Islet precursor cell (in vitro differentiated cells): ENCODE results near the gene VMP1.
A peak's percentile ranks its signal among the peaks of the same experiment; 100 is the strongest.
"Not testable (repeated sequence)": the region's sequence is repeated elsewhere in the genome, so short reads cannot be mapped to it uniquely, and the experiment has no call there.

ENCODE experiments used
- DNase-seq: peaks from one replicate; pipeline ENCODE4 v3.0.0-alpha.2; 2018

Gene VMP1

GRCh38 chr17:59756236-59756818 is 48.9 kb downstream of the VMP1 start:
- no peak for DNase-seq

GRCh38 chr17:59757043-59757442 is 49.6 kb downstream of the VMP1 start:
- DNase-seq, result no peak

DNA sequence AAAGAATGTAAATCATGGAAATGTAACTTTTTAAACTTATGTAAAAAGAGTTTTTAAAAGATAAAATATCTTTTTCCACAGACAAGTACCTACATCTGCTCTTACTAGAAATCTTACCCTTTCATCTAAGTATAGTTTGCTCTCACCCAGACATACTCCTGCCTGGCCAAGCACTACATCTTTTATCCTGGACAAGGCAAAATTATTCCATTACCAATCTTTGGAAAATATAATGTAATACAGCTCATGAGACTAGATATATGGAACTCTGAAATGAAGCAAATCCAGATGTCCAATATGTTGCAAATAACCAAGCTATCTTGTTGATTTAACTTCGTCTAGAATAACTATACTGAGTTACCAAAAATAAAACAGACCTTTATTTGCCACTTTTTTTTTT is 50.0 kb downstream of the VMP1 start:
- no peak for DNase-seq

- no peak for DNase-seq
Observed at GRCh38 chr17:59757881-59758385, 50.5 kb downstream of the VMP1 start.

- DNase-seq, result not testable (repeated sequence)
Observed at GRCh38 chr17:59758998-59759651, 51.7 kb downstream of the VMP1 start.

GRCh38 chr17:59760160-59760559 is 52.7 kb downstream of the VMP1 start:
- no peak for DNase-seq

- DNase-seq, result peak; percentile 85
Observed at GRCh38 chr17:59761385-59762048, 54.1 kb downstream of the VMP1 start.

- DNase-seq, result no peak
Observed at GRCh38 chr17:59762049-59762823, 54.8 kb downstream of the VMP1 start.

GRCh38 chr17:59762824-59763374 is 55.4 kb downstream of the VMP1 start:
- no peak for DNase-seq

DNA sequence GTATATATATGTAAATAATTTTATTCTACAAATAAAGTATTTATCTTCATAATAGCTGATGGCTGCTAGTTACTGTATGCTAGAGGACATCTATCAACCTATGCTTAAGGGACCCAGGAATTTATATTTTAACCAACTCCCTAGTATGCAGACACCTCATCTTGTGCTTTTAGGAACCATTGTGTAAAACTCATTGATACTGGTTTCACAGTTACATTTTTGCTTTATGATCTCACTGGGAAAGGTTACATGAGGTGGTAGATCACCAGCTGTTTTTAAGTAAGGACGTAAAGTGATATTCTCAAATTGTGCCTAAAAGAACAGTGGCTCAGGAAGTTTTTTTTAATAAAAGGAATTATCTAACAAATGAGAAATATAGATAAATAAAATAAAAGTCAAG is 56.4 kb downstream of the VMP1 start:
- DNase-seq, result no peak

- DNase-seq, result no peak
Observed at GRCh38 chr17:59764292-59764741, 56.9 kb downstream of the VMP1 start.

GRCh38 chr17:59765038-59765437 is 57.6 kb downstream of the VMP1 start:
- DNase-seq, result no peak

DNA sequence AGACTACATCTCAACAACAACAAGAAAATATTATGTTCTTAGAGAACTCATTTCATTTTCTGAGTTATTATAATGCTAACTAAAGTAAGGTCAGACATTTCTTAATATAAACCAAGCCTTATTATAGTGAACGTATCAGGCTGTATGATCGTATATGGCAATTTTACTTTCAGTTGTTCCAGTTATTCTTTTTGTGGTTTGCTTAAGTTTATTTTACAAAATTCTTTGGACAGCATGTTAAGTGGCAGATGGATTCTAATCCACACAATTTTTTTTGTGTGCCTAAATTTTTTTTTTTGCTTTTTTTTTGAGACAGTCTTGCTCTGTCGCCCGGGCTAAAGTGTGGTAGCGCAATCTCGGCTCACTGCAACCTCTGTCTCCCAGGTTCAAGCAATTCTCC is 59.0 kb downstream of the VMP1 start:
- no peak for DNase-seq

GRCh38 chr17:59767176-59767575 is 59.7 kb downstream of the VMP1 start:
- no peak for DNase-seq

DNA sequence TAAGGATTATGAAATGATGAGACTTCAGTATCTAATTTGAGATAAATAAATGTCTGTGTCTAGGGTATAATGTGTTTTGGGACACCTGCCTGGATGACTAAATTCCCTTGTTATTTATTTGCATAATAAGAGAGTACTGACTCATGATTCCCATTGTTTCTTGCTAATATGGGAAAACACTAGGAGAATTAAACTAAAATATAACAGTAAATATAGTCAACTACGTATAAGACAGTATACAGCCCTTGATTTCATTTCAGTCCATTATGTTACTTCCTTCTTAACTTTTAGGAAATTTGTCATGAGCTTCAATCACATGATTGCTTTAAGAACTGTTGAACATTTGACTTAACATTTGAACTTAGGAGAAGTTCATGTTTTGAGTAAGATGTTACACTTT is 62.4 kb downstream of the VMP1 start:
- DNase-seq, result no peak

- no peak for DNase-seq
Observed at GRCh38 chr17:59771093-59771492, 63.6 kb downstream of the VMP1 start.

GRCh38 chr17:59775786-59776350 is 68.4 kb downstream of the VMP1 start:
- DNase-seq, result no peak

DNA sequence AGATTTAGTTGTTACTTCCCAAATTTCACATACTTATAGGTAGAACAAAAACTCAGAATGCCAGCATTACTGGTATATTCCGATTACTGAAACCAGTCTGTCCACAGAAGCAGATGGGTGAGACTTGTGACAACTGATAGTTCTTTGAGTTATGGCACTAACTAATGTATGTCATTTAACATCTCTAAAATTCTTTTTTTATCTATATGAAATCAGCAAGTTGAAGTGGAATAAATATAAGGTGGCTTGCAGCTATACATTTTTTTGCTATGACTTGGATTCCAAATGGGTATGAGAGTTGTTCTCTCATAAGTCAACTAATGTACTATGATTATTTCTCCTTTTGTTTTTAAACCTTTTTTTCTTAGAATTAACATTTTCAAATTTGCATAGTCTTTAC is 69.1 kb downstream of the VMP1 start:
- DNase-seq, result no peak

DNA sequence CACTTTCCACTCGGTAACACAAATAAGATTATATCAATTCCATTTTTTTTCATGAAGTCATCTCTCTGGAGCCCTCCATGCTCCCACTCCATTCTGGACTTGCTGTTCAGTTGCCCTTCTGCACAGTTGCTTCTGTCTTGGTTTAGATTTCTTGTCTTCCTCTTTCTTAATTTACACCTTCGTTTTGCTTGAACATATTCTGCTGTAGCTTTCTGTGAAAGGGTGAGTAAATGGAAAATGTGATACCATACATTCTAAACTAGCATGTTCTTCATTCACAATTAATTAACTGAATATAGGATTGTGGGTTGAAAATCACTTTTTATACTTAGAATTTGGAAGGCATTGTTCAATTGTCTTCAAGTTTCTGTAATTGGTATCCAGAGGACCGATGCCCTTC is 69.6 kb downstream of the VMP1 start:
- DNase-seq, result no peak

DNA sequence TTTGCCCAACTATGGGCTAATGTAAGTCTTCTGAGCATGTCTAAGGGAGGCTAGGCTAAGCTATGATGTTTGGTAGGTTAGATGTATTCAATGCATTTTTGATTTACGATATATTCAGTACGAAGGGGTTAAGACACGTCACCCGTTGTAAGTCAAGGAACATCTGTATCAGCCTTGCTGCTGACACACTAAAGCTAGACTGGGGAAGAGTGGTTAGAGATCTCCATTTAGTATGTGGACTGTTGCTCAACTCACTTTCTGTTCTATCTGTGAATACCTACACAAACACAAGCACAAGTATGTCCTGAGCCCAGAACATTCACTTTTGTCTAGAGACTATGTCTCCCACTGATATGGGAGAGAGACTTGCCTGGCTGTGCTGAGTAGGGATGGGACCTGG is 71.5 kb downstream of the VMP1 start:
- no peak for DNase-seq

GRCh38 chr17:59779521-59779920 is 72.1 kb downstream of the VMP1 start:
- DNase-seq, result no peak

DNA sequence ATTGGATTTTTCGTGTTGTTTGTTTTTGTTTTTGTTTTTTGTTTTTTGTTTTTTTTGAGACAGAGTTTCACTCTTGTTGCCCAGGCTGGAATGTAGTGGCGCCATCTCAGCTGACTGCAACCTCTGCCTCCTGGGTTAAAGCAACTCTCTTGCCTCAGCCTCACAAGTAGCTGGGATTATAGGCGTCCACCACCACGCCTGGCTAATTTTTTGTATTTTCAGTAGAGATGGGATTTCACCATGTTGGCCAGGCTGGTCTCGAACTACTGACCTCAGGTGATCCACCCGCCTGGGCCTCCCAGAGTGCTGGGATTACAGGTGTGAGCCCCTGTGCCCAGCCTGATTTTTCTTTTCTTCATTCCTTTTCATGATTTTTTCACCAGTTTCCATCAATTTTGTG is 73.1 kb downstream of the VMP1 start:
- not testable (repeated sequence) for DNase-seq
